Left kidney (tissue), 2 donors: Measurements from ENCODE around the gene DDX50. TPM values are rescaled to one million over a fixed set of nuclear protein-coding genes. Genes with fewer than 3 reads are reported as not detected.
A peak's percentile ranks its signal among the peaks of the same experiment; 100 is the strongest.

Source experiments
- DNase-seq: peaks from one replicate; pipeline ENCODE4 v3.0.0-alpha.2; 2013
- polyA plus RNA-seq: library from polyadenylated mRNA; unstranded; fragments of 120-200 nt; gene quantifications from one replicate; pipeline ENCODE4 v1.2.1, GENCODE V29; 2013; ENCODE audit not compliant: insufficient read length

DDX50 gene
- polyA plus RNA-seq, 1 donor, result 68.4 TPM

DNA sequence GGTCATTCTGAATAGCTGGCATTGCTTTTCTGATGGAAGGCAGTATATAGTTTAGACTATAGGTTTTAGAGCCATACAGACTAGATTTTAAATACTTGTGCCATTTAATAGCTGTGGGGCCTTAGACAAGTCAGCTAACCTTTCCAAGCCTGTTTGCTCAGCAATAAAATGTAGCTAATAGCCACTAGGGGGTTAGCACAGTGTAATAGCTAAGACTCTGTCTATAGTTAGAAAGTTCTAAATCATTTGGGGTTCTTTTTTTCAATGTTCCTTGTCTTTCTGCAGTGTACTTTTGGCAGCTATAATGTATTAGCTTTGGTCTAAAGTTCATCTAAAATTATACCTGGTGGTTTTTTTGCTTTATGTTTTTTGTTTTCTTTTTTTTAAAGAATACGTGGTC, 80.0 kb downstream of the DDX50 start:
- DNase-seq, result no peak

DNA sequence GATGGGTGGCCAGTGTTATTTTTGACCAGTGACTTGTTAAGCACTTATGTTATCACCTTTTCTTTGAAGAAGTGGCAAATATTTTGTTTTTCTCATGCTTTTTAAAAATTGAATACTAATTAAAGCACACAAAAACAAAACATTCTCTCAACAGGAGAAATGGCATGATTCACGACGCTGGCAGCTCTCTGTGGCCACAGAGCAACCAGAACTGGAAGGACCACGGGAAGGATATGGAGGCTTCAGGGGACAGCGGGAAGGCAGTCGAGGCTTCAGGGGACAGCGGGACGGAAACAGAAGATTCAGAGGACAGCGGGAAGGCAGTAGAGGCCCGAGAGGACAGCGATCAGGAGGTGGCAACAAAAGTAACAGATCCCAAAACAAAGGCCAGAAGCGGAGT, 81.3 kb downstream of the DDX50 start:
- no peak for DNase-seq

DNA sequence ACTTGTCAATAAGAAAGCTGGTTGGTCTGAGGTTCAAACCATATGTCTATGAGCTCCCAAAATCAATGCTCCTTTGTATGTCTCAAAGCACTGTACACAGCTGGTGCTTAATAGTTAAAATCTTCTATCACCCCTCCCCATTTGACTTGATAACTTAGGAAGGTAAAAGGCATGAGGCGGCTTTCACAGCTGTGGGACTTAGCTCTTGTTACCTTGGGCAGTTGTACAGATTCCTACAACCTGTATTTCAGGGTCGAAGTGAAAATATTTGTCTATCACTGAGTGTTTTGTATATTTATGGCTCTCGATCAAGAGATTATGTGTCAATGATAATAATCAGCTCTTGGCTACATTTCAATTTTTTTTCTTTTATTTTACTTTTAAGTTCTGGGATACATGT, 86.5 kb downstream of the DDX50 start:
- DNase-seq, result no peak

DNA sequence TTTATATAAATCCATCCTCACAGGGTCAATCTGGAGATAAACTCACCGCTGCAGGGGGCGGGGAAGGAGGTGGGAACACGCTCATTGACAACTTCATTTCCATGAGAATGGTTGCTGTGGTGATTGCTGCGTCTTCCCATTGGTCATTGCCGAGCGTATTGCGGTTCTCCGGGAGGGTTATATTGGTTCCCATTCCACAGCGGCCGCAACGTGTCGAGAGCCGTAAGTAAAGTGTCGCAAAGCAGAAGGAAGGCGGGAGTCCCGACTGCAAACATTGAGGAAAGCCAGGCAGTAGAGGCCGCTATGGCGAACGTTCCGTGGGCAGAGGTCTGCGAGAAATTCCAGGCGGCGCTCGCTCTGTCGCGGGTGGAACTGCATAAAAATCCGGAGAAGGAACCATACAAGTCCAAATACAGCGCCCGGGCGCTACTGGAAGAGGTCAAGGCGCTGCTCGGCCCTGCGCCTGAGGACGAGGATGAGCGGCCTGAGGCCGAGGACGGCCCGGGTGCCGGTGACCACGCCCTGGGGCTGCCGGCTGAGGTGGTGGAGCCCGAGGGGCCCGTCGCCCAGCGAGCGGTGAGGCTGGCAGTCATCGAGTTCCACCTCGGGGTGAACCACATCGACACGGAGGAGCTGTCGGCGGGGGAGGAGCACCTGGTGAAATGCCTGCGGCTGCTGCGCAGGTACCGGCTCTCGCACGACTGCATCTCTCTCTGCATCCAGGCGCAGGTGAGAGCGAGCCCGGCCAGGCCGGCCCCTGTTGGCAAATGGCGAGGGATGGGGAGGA, 87.6 kb downstream of the DDX50 start, which contains the start of gene KIFBP:
Gene KIFBP, plus strand, starts transcription at position 274 of the 787 bp plus-strand sequence. Its CDS starts 30 bp downstream, at position 304.
- peak; percentile 96 for DNase-seq

DNA sequence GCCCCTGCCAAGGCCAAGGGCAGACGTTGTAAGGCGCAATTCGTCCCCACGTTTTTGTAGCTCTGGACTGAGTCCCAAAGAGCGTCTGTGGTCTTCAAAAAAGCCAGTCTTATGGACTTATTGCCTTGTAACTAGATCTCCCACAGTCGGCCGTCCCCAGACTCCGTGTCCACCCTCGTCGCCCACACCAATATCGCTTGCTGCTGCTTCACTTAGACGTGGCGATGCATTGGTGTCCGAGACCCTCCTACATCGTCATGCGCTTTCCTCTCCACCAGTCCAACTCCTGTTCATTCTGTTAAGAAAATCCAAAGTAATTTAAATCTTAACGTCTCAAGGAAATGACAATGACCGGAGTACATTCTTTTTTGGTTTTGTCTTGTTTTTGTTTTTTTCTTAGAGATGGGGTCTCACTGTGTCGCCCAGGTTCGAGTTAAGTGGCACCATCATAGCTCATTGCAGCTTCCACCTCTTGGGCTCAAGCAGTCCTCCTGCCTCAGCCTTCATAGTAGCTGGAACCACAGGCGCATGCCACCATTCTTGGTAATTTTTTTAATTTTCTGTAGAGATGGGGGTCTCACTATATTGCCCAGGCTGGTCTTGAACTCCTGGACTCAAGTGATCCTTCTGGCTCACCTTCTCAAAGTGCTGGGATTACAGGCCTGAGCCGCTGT, 88.3 kb downstream of the DDX50 start:
- peak; percentile 8 for DNase-seq

DNA sequence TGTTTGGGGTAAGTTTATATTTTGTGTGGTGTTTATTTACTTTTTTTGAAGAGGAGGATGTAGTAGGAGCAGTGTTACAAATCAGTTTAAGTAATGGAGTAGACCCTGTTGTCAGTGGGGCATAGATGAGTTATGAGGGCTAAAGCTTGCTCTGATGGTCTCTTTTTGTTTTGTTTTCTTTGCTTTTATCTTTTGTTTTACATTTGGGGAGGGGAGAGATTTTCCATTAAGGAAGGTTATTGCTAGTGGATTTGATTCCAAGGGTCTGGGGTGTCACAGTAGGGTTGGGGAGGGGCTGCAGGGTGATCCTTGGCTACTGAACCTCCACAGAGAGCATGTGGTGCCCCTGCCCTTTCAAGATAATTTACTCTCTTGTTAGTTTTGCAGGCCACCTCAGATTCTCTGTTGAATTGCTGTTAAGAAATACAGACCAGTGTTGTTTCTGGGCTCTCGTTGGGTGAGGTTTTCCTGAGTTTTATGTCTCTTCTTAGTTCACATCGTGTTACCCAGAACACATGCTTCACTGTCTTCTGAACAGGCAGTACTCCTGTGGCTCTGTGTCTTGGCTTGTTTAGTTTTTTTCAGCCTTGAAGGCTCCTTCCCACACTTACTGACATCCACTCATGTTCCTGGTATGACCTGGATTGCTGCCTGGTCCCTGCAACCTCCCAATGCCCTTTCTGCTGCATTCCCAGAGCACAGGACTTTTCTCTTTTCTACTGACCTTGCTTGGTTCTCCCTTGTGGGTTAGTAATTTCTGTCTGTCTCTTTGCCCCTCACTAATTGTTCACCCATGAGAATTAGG, 91.7 kb downstream of the DDX50 start:
- DNase-seq, result peak; percentile 29

Other genes starting within 250 kb of the DDX50 start
- 254 TPM for gene CCAR1, start 180.1 kb upstream of the DDX50 start, polyA plus RNA-seq
- gene STOX1, start 73.8 kb upstream of the DDX50 start, polyA plus RNA-seq, result 9.1 TPM
- 61.4 TPM for gene DDX21, start 54.9 kb downstream of the DDX50 start, polyA plus RNA-seq
- 41.6 TPM for gene KIFBP, start 87.5 kb downstream of the DDX50 start, polyA plus RNA-seq
- 10.7 TPM for gene SRGN, start 186.8 kb downstream of the DDX50 start, polyA plus RNA-seq
- 94.5 TPM for gene VPS26A, start 222.9 kb downstream of the DDX50 start, polyA plus RNA-seq